GM23338 (cell line): ENCODE data around the gene PNLIP. TPM values are rescaled to one million over a fixed set of nuclear protein-coding genes. Genes with fewer than 3 reads are reported as not detected.

Experiments used
- ATAC-seq: fragments of 200-7000 bp; cut with Tn5 transposase; 3 replicates; pipeline ENCODE4 v1.9.1; 2020
- DNase-seq: peaks from one replicate; pipeline ENCODE4 v3.0.0-alpha.2; 2015; ENCODE audit warnings: low spot score
- H2AFZ ChIP-seq: fragments of 200-600 bp; sonication (generic); 2 replicates; pipeline ENCODE4 v1.8.0; 2016; ENCODE audit warnings: antibody characterized with exemption, mild to moderate bottlenecking, moderate library complexity
- H3F3A ChIP-seq: fragments of 200-600 bp; sonication (generic); replicated peaks from 2 replicates; pipeline ENCODE4 v1.8.0; 2017; ENCODE audit warnings: antibody characterized with exemption, mixed run types, low read depth
- H3K27ac ChIP-seq: fragments of 200-600 bp; sonication (generic); 2 replicates; pipeline ENCODE4 v1.6.1; 2016; ENCODE audit warnings: low read depth
- H3K27me3 ChIP-seq: fragments of 200-600 bp; sonication (generic); 2 replicates; pipeline ENCODE4 v1.8.0; 2016; ENCODE audit warnings: mild to moderate bottlenecking, mixed run types, moderate library complexity; ENCODE audit not compliant: insufficient read depth
- H3K36me3 ChIP-seq: fragments of 200-600 bp; sonication (generic); 2 replicates; pipeline ENCODE4 v1.8.0; 2016; ENCODE audit warnings: mild to moderate bottlenecking; ENCODE audit not compliant: insufficient read depth
- H3K4me1 ChIP-seq: fragments of 200-600 bp; sonication (generic); 2 replicates; pipeline ENCODE4 v1.8.0; 2016; ENCODE audit warnings: mild to moderate bottlenecking, moderate library complexity; ENCODE audit not compliant: insufficient read depth
- H3K4me2 ChIP-seq: fragments of 200-600 bp; sonication (generic); 2 replicates; pipeline ENCODE4 v1.7.1; 2017; ENCODE audit warnings: mixed run types
- H3K4me3 ChIP-seq: fragments of 200-600 bp; sonication (generic); 2 replicates; pipeline ENCODE4 v1.6.1; 2016; ENCODE audit warnings: mixed run types
- H3K79me2 ChIP-seq: fragments of 200-600 bp; sonication (generic); replicated peaks from 2 replicates; pipeline ENCODE4 v1.8.0; 2017; ENCODE audit warnings: mild to moderate bottlenecking; ENCODE audit not compliant: insufficient read depth
- H3K9me2 ChIP-seq: fragments of 200-600 bp; sonication (generic); 2 replicates; pipeline ENCODE4 v1.8.0; 2017; ENCODE audit not compliant: insufficient read depth
- H4K20me1 ChIP-seq: fragments of 200-600 bp; sonication (generic); replicated peaks from 2 replicates; pipeline ENCODE4 v1.8.0; 2017; ENCODE audit warnings: mild to moderate bottlenecking; ENCODE audit not compliant: insufficient read depth
- H3K27ac Mint-ChIP-seq: 2 replicates; pipeline ENCODE4 v1.8.0; 2020; ENCODE audit warnings: inconsistent platforms, mild to moderate bottlenecking, moderate library complexity, mixed read lengths
- H3K27me3 Mint-ChIP-seq: 3 replicates; pipeline ENCODE4 v1.8.0; 2022; ENCODE audit warnings: low read depth, mild to moderate bottlenecking, moderate library complexity, mixed read lengths, inconsistent platforms; ENCODE audit not compliant: insufficient read depth, poor library complexity
- H3K36me3 Mint-ChIP-seq: 3 replicates; pipeline ENCODE4 v1.8.0; 2021; ENCODE audit warnings: low read depth, mild to moderate bottlenecking, inconsistent platforms, moderate library complexity, mixed read lengths
- H3K4me1 Mint-ChIP-seq: 3 replicates; pipeline ENCODE4 v1.8.0; 2020; ENCODE audit warnings: mild to moderate bottlenecking, inconsistent platforms, mixed read lengths
- H3K4me3 Mint-ChIP-seq: 3 replicates; pipeline ENCODE4 v1.8.0; 2021; ENCODE audit warnings: moderate library complexity, mild to moderate bottlenecking, inconsistent platforms, mixed read lengths
- H3K9me3 Mint-ChIP-seq: 3 replicates; pipeline ENCODE4 v1.8.0; 2020; ENCODE audit warnings: moderate library complexity, mild to moderate bottlenecking, inconsistent platforms, mixed read lengths
- CREB1 ChIP-seq: fragments of 250-450 bp; sonication (Bioruptor Pico); IDR thresholded peaks from 2 replicates; pipeline ENCODE4 v1.5.0; 2020; ENCODE audit warnings: low read depth, mild to moderate bottlenecking, moderate library complexity
- CTCF ChIP-seq, 2 experiments: fragments of 200-600 bp in 1 of 2; sonication (generic) in 1 of 2; conservative IDR thresholded peaks; 2 replicates each; pipeline versions ENCODE4 v1.5.1 to v1.6.1; 2016 to 2017; ENCODE audit warnings: antibody characterized with exemption in 2 of 2, low read depth in 2 of 2, mild to moderate bottlenecking in 2 of 2, moderate library complexity in 1 of 2
- EZH2 ChIP-seq: fragments of 200-600 bp; sonication (generic); IDR thresholded peaks from one replicate; pipeline ENCODE4 v1.8.0; 2017; ENCODE audit warnings: antibody characterized with exemption, mild to moderate bottlenecking, low read depth; ENCODE audit not compliant: unreplicated experiment
- EZH2phosphoT487 ChIP-seq: fragments of 200-600 bp; sonication (generic); IDR thresholded peaks from one replicate; pipeline ENCODE4 v1.8.1; 2018; ENCODE audit warnings: antibody characterized with exemption; ENCODE audit not compliant: unreplicated experiment
- JUNB ChIP-seq: IDR thresholded peaks from one replicate; pipeline ENCODE4 v1.6.1; 2016; ENCODE audit warnings: antibody characterized with exemption; ENCODE audit not compliant: unreplicated experiment
- NANOG ChIP-seq: IDR thresholded peaks from 2 replicates; pipeline ENCODE4 v1.6.1; 2016; ENCODE audit warnings: antibody characterized with exemption, borderline replicate concordance
- POLR2AphosphoS5 ChIP-seq: IDR thresholded peaks from 2 replicates; pipeline ENCODE4 v1.6.1; 2016; ENCODE audit warnings: antibody characterized with exemption, low read depth
- REST ChIP-seq: IDR thresholded peaks from one replicate; pipeline ENCODE4 v1.6.1; 2018; ENCODE audit warnings: antibody characterized with exemption; ENCODE audit not compliant: unreplicated experiment
- STAT1 ChIP-seq: IDR thresholded peaks from one replicate; pipeline ENCODE4 v1.6.1; 2016; ENCODE audit warnings: antibody characterized with exemption; ENCODE audit not compliant: unreplicated experiment
- ZNF114 ChIP-seq: fragments of 250-450 bp; sonication (Bioruptor Pico); IDR thresholded peaks from 2 replicates; pipeline ENCODE4 v1.5.0; 2020; ENCODE audit warnings: mild to moderate bottlenecking, moderate library complexity
- ZNF331 ChIP-seq: fragments of 250-450 bp; sonication (Bioruptor Pico); IDR thresholded peaks from 2 replicates; pipeline ENCODE4 v1.5.0; 2020; ENCODE audit warnings: low read depth, mild to moderate bottlenecking, moderate library complexity
- polyA plus RNA-seq: library from polyadenylated mRNA; unstranded; fragments of >200 nt; fragmentation: Nextera tagmentation; extraction: Ambion mirVana; gene quantifications from 2 replicates; pipeline ENCODE4 v1.2.1, GENCODE V29; 2016
- total RNA-seq: library from RNA; depleted of rRNA; stranded (reverse); fragments of >200 nt; shearing (Covaris generic); gene quantifications from 2 replicates; pipeline ENCODE4 v1.2.3, GENCODE V29; 2014
- TF ChIP-seq, protein P1 (sequence below): fragments of 250-450 bp; sonication (Bioruptor Pico); IDR thresholded peaks from 2 replicates; pipeline ENCODE4 v1.5.0; 2020; ENCODE audit warnings: mild to moderate bottlenecking, moderate library complexity
- TF ChIP-seq, protein P2 (sequence below): IDR thresholded peaks from 2 replicates; pipeline ENCODE4 v1.6.1; 2016; ENCODE audit warnings: antibody characterized with exemption

Gene PNLIP
- total and polyA plus RNA-seq, 2 experiments from 2014 or later = not detected

DNA sequence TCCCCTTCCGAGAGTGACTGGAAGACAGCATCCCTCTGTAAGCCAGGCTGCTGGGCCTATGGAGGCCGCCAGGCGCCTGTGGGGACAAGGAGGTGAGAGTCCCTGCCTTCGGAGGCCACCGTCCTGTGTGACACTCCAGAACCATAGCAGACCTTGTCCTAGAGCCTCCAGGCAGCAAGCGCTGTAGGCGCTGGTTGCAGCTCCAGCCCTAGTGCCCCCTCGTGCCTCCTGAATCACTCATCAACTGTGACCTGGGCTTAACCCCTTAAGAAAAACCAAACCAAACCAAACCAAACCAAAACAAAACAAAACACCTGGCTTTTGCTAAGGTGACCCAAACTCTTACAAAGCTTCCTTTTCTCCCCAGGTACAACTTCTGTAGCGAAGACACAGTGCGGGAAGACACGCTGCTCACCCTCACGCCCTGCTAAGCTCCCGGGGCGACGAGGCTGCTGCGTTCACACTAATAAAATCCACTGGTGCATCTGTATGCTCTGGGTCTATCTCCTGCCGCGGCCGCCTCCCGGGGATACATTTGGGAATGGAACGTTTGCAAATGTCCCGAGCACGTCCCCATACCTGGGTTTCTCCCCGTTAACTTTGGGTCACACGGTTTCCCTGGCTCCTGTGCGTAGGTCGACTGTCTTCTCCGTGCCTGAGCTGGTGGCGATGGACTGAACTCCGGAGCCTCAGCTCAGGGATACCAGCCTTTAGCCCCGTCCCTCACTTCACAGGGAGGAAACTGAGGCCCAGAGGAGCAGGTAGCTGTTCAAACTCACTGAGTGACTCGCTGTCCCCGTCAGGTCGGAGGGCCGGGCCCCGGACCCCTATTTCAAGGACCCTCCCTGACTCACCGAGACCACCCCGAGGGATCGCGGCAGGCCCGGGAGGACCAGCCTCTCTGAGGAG is 63.2 kb downstream of the PNLIP start:
- Histone ChIP-seq H3K4me3 (peak overlapping the region; percentile 82), H4K20me1 (no peaks in the 10 kb centered on the region), H3K4me1 (no peaks in the 10 kb centered on the region), H3K27ac (no peak overlapping the region), H3K79me2 (no peaks in the 10 kb centered on the region), H3F3A (no peaks in the 10 kb centered on the region), H3K36me3 (no peaks in the 10 kb centered on the region), H3K4me2 (peak overlapping the region; percentile 97), H2AFZ (peak overlapping the region; percentile 99), H3K27me3 (peaks cover 14% of the 10 kb centered on the region; the same call in 1 of the 2 replicates), H3K9me2 (peaks cover 6% of the 10 kb centered on the region; the same call in 1 of the 2 replicates)
- Mint-ChIP-seq H3K4me3 (peak overlapping the region; percentile 82), H3K27me3 (peaks cover 13% of the 10 kb centered on the region), H3K4me1 (0 out of 3 replicates have a peak, but pooled peaks cover 3% of the 10 kb centered on the region), H3K27ac (no peak overlapping the region), H3K9me3 (peaks cover 10% of the 10 kb centered on the region), H3K36me3 (no peaks in the 10 kb centered on the region)
- ATAC-seq (peak; percentile 66), DNase-seq (peak; percentile 46)
- TF ChIP-seq STAT1 (no peak), EZH2phosphoT487 (no peak), JUNB (no peak), EZH2 (no peak), NANOG (no peak), ZNF331 (CRISPR knock-in tag) (no peak), CTCF (conservative IDR thresholded peaks at IDR 0.05; ENCODE audit: low read depth in 2 of 2) (no peak), CREB1 (CRISPR knock-in tag) (no peak), ZNF114 (CRISPR knock-in tag) (no peak), REST (no peak), POLR2AphosphoS5 (no peak)
- TF ChIP-seq, protein P1, sequence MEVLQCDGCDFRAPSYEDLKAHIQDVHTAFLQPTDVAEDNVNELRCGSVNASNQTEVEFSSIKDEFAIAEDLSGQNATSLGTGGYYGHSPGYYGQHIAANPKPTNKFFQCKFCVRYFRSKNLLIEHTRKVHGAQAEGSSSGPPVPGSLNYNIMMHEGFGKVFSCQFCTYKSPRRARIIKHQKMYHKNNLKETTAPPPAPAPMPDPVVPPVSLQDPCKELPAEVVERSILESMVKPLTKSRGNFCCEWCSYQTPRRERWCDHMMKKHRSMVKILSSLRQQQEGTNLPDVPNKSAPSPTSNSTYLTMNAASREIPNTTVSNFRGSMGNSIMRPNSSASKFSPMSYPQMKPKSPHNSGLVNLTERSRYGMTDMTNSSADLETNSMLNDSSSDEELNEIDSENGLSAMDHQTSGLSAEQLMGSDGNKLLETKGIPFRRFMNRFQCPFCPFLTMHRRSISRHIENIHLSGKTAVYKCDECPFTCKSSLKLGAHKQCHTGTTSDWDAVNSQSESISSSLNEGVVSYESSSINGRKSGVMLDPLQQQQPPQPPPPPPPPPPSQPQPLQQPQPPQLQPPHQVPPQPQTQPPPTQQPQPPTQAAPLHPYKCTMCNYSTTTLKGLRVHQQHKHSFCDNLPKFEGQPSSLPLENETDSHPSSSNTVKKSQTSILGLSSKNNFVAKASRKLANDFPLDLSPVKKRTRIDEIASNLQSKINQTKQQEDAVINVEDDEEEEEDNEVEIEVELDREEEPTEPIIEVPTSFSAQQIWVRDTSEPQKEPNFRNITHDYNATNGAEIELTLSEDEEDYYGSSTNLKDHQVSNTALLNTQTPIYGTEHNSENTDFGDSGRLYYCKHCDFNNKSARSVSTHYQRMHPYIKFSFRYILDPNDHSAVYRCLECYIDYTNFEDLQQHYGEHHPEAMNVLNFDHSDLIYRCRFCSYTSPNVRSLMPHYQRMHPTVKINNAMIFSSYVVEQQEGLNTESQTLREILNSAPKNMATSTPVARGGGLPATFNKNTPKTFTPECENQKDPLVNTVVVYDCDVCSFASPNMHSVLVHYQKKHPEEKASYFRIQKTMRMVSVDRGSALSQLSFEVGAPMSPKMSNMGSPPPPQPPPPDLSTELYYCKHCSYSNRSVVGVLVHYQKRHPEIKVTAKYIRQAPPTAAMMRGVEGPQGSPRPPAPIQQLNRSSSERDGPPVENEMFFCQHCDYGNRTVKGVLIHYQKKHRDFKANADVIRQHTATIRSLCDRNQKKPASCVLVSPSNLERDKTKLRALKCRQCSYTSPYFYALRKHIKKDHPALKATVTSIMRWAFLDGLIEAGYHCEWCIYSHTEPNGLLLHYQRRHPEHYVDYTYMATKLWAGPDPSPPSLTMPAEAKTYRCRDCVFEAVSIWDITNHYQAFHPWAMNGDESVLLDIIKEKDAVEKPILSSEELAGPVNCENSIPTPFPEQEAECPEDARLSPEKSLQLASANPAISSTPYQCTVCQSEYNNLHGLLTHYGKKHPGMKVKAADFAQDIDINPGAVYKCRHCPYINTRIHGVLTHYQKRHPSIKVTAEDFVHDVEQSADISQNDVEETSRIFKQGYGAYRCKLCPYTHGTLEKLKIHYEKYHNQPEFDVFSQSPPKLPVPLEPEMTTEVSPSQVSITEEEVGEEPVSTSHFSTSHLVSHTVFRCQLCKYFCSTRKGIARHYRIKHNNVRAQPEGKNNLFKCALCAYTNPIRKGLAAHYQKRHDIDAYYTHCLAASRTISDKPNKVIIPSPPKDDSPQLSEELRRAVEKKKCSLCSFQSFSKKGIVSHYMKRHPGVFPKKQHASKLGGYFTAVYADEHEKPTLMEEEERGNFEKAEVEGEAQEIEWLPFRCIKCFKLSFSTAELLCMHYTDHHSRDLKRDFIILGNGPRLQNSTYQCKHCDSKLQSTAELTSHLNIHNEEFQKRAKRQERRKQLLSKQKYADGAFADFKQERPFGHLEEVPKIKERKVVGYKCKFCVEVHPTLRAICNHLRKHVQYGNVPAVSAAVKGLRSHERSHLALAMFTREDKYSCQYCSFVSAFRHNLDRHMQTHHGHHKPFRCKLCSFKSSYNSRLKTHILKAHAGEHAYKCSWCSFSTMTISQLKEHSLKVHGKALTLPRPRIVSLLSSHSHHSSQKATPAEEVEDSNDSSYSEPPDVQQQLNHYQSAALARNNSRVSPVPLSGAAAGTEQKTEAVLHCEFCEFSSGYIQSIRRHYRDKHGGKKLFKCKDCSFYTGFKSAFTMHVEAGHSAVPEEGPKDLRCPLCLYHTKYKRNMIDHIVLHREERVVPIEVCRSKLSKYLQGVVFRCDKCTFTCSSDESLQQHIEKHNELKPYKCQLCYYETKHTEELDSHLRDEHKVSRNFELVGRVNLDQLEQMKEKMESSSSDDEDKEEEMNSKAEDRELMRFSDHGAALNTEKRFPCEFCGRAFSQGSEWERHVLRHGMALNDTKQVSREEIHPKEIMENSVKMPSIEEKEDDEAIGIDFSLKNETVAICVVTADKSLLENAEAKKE (CRISPR knock-in tag) = no peak
- TF ChIP-seq, protein P2, sequence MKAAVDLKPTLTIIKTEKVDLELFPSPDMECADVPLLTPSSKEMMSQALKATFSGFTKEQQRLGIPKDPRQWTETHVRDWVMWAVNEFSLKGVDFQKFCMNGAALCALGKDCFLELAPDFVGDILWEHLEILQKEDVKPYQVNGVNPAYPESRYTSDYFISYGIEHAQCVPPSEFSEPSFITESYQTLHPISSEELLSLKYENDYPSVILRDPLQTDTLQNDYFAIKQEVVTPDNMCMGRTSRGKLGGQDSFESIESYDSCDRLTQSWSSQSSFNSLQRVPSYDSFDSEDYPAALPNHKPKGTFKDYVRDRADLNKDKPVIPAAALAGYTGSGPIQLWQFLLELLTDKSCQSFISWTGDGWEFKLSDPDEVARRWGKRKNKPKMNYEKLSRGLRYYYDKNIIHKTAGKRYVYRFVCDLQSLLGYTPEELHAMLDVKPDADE = no peak
